ENCODE results near the gene HSD11B2. TPM values are rescaled to one million over a fixed set of nuclear protein-coding genes. Genes with fewer than 3 reads are reported as not detected.
A peak's percentile ranks its signal among the peaks of the same experiment; 100 is the strongest.

HSD11B2 gene
- total RNA-seq, 1 donor from 2014 or later: 0.81 TPM

DNA sequence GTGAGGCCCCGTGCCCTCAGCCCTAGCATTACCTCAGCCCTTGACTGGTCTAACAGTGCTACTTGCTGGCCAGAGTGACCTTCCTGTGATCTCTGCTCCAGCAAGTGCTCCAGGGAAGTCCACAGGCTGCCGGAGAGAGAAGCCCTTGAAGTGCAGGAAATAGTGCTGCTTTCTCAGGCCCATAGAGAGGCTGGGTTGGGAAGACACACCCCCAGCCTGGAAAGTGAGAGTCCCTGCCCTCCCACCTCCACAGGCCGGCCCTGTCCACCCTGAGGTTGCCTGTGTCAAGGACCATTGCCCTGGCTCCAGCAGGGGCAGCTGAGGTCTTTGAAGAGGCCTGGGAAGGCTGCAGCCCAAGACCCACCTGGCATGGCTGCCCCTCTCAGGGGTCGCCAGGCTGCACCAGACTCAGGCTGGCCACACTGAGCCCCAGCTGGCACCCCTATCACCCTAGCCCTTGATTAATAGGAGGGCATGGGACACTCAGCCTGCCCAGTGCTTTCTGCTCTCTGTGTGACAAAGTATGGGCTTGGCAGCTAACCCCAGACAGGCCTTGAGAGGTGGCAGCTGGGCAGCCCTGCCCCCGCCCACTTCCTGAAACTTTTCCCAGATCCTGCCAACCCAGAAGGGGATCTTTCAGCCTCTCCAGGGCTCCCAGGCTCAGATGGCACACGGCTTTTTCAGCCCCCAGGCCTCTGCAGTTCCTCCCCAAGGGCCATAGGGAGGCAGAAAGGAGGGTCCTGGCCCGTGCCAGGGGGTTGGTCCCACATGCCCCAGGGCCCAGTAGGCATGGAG lies 28.3 kb downstream of the HSD11B2 start:
- DNase-seq (ENCODE audit: missing footprints): peak; percentile 76
- ATAC-seq: peak; percentile 55
- intact Hi-C loops (cut with DNase I): no loop called here

DNA sequence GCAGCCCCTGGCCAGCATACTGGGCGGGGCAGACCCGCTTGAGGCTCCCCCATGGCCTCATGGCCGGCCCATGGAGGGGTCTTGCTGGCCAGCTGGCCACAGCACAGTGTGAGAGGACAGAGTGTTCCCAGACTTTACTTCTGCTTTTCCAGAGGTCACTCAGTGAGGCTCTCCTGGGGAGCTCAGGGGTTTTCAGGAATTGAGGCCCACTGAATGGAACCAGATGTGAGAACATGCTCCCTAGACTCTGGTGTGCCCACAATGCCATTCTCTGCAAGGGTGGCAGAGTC lies 28.9 kb downstream of the HSD11B2 start:
- DNase-seq (ENCODE audit: missing footprints) (peak; percentile 82), ATAC-seq (peak; percentile 62)
- intact Hi-C loops (cut with DNase I): no loop called here

DNA sequence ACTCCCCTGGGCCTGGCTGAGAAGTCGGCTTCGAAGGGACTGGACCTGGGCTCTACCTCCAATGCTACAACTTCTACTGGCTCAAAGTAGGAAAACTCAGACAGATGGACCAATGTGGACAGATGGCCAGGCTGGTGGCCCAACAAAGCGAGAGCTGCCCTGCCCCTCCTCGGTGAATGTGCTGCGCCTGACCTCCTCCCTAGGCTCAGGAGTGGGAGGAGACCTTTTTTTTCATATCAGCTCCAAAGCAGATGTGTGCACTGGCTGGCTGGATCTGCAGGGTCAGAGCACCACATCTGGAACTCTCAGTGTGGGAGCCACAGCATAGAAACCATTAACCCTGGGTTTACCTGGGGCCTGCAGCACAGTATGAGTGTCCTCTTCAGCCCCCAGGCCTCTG lies 29.2 kb downstream of the HSD11B2 start:
- peak; percentile 29 for ATAC-seq
- DNase-seq (ENCODE audit: missing footprints): peak; percentile 59
- intact Hi-C loops (cut with DNase I): no loop called here

DNA sequence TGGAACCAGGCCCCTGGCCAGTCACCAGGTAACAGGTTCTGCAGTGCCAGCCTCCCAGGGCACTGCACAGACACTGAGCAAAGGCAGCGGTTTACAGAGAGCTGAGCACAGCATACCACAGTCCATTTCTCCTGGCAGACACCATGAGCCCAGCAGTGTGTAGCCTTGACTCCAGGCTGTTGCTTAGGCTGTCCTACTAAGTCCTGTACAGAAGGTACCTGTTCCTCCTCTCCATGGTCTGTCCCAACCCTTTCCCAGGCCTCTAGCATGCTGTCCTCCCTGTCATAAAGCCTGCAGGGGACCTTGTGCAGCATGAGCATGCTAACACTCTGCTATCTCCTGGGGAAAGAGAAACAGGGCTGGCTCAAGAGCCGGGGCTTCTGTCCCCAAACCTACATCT lies 30.0 kb downstream of the HSD11B2 start:
- DNase-seq (ENCODE audit: missing footprints) (no peak), ATAC-seq (no peak)
- intact Hi-C loops (cut with DNase I): no loop called here

GRCh38 chr16:67461600-67462278 lies 30.8 kb downstream of the HSD11B2 start:
- no peak for ATAC-seq
- peak; percentile 47 for DNase-seq (ENCODE audit: missing footprints)

DNA sequence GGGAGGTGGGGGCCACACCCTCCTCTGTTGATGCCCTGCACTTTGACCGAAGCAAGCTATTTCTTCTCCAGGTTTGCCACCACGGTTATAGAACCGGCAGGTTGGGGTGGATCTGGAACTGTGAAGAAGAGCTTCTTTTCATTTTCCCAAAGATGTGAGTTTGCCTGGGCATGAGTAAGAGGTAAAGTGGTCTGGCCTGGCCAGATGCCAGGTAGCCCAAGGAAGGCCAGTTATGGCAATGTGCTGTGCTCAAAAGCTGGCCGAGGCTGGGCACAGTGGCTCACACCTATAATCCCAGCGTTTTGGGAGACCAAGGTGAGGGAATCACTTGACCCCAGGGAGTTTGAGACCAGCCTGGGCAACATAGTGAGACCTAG lies 31.3 kb downstream of the HSD11B2 start:
- intact Hi-C loops (cut with DNase I): no loop called here

More at GRCh38 chr16:67461600-67462278, 30.8 kb downstream of the HSD11B2 start:
- intact Hi-C loops (cut with DNase I): no loop called here

GRCh38 chr16:67463059-67463458 lies 32.1 kb downstream of the HSD11B2 start:
- ATAC-seq: no peak
- intact Hi-C loops (cut with DNase I): no loop called here
- no peak for DNase-seq (ENCODE audit: missing footprints)

More for the DNA sequence above, 31.3 kb downstream of the HSD11B2 start:
- ATAC-seq (no peak), DNase-seq (ENCODE audit: missing footprints) (peak; percentile 0)

- no peak for ATAC-seq
- DNase-seq (ENCODE audit: missing footprints): no peak
- intact Hi-C loops (cut with DNase I): no loop called here
Observed at GRCh38 chr16:67463691-67464090, 32.8 kb downstream of the HSD11B2 start.

DNA sequence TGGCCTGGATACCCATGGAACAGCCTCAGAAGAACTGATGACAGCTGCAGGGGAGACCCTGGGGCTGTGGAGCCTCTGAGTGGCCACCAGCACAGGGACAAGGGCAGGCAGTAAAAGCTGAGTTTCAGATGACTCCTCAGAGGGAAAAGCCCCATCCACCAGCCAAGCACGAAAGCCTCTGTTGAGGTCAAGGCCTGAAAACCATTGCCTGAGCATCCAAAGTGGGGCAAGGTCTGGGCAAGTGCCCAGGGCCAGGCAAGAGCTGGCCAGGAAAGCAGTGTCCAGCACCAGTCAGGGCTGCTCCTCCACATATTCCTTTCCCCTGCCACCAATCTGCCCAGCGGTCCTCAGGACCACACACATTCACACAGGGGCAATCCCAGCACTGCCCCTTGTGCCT lies 33.6 kb downstream of the HSD11B2 start:
- no peak for DNase-seq (ENCODE audit: missing footprints)
- intact Hi-C loops (cut with DNase I): no loop called here
- no peak for ATAC-seq

GRCh38 chr16:67466581-67466980 lies 35.7 kb downstream of the HSD11B2 start:
- DNase-seq (ENCODE audit: missing footprints) (no peak), ATAC-seq (no peak)
- intact Hi-C loops (cut with DNase I): loop anchor here (2.0 kb wide), 1 partner anchor 38 kb away; no protein-coding TSS in a partner anchor

GRCh38 chr16:67468731-67469130 lies 37.8 kb downstream of the HSD11B2 start:
- ATAC-seq: no peak
- no peak for DNase-seq (ENCODE audit: missing footprints)
- intact Hi-C loops (cut with DNase I): no loop called here

- peak; percentile 93 for DNase-seq (ENCODE audit: missing footprints)
- ATAC-seq: peak; percentile 93
- intact Hi-C loops (cut with DNase I): no loop called here
Observed at GRCh38 chr16:67470359-67470758, 39.4 kb downstream of the HSD11B2 start.

GRCh38 chr16:67471758-67472384 lies 41.0 kb downstream of the HSD11B2 start:
- intact Hi-C loops (cut with DNase I): no loop called here
- no peak for ATAC-seq
- DNase-seq (ENCODE audit: missing footprints): peak; percentile 30

- intact Hi-C loops (cut with DNase I): no loop called here
- no peak for ATAC-seq
- DNase-seq (ENCODE audit: missing footprints): peak; percentile 28
Observed at GRCh38 chr16:67474551-67475455, 43.9 kb downstream of the HSD11B2 start.

GRCh38 chr16:67477960-67478554 lies 47.1 kb downstream of the HSD11B2 start:
- no peak for ATAC-seq
- intact Hi-C loops (cut with DNase I): no loop called here
- no peak for DNase-seq (ENCODE audit: missing footprints)

DNA sequence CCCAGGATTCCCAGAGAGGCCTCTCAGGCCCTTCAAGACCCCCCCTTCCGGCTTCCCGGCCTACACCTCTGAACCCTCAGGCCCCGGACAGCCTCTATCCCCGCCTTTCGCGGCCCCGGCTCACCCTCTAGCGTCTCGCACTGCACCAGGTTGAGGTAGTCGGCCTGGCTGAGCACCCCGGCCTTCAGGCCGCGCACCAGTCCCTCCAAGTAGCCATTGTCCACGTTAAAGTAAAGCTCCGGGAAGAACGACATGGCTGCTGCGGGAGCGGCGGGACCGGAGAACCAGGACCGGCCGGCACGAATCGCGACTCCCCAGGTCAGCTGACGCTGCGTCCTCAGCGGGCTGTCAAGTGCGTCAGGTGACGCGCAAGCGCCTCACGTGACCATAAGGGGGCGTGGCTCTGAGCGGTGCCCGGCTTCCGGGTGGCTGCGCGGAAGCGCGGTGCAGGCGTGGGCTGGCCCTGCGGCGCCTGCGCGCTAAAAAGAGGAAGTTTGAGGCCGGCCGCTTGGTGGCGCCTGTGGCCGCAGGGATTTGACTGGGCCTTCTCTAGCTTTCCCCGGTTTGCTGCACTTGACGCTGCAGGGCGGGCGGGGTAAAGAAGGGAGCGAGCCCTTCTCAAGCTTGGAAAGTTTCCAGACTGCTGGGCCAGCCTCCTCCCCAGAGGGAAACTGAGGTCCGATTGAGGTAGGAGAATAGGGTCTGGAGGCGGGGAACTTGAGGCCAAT lies 50.1 kb downstream of the HSD11B2 start, which contains the start of gene ATP6V0D1:
TSS of gene ATP6V0D1 (minus strand) at position 325 of the 728 bp plus-strand sequence. CDS start at position 254, 71 bp downstream.
- intact Hi-C loops (cut with DNase I): loop anchor here (5.0 kb wide), 1 partner anchor 41 kb away; no protein-coding TSS in a partner anchor
- peak; percentile 99 for DNase-seq (ENCODE audit: missing footprints)
- peak; percentile 97 for ATAC-seq

DNA sequence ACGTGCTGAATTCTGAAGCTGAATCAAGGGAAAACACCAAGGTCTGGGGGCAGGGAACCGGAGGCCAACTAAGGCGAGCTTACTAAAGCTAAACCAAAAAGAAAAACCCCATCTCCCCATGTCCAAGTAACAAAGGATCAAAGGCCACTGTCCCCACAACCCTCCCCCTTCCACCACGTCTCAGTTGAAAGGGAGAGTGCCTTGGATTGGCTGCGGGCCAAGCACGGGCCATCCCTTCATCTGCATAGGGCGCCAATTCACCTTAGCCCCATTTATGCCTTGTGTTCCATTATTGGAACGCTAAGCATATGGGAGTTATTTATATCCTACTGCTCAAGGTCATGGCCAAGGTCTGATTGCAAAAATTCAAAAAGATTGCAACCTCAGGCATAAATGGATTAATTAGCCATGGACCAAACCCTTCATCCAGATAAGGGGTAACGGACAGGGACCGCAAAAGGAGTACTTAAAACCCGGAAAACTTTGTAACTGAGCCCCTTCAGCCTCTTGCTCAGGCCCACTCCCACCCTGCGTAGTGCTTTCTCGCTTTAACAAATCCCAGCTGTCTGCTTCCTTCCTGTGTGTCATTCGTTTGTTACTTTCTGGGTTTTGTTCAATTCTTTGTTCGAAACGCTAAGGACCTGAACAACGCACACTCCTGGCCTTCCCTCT lies 50.8 kb downstream of the HSD11B2 start:
- DNase-seq (ENCODE audit: missing footprints) (no peak), ATAC-seq (peak; percentile 8)
- intact Hi-C loops (cut with DNase I): loop anchor here (5.0 kb wide), 1 partner anchor 41 kb away; no protein-coding TSS in a partner anchor
